ENCODE results near the gene C12orf57. TPM values are rescaled to one million over a fixed set of nuclear protein-coding genes. Genes with fewer than 3 reads are reported as not detected.

Gene C12orf57
- total RNA-seq, 2 donors from 2014 or later, result 229 to 609 TPM

GRCh38 chr12:6955108-6956020 lies 11.5 kb downstream of the C12orf57 start:
- Mint-ChIP-seq H3K27ac (peak overlapping the region; percentile 97 to 99), H3K9me3 (no peaks in the 10 kb centered on the region), H3K36me3 (peaks cover 80 to 84% of the 10 kb centered on the region in 2 donors)
- no peak for ATAC-seq
- no peak for DNase-seq (ENCODE audit: low spot score in 2 of 2)

DNA sequence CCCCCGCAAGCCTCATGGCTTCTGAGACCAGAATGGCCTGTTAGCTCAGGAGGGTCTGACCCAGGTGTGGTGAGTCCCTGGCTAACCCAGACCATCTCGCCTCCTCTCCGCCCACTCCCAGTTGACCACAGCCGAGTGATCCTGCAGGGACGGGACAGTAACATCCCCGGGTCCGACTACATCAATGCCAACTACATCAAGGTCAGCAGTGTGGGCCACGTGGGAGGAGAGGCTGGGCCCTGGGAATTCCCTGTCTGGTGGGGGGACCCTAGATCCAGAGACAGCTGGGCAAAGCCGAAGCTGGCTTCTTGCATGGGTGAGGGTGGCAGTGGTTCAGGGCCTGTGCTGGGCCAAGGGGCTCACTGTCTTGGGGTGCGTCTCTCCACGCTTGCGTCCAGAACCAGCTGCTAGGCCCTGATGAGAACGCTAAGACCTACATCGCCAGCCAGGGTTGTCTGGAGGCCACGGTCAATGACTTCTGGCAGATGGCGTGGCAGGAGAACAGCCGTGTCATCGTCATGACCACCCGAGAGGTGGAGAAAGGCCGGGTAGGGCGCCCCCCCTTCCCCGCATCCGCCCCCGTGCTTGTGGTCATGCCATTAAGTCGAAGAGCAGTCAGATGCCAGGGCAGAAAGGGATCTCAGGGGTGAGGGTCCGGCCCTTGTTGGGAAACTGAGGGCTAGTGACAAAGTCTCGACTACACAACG lies 12.4 kb downstream of the C12orf57 start:
- Mint-ChIP-seq H3K9me3 (no peaks in the 10 kb centered on the region), H3K36me3 (peaks cover 79 to 83% of the 10 kb centered on the region in 2 donors), H3K27ac (peak overlapping the region; percentile 97 to 99)
- peak in 1 of 2 donors; percentile 64 for DNase-seq (ENCODE audit: low spot score in 2 of 2)
- no peak for ATAC-seq

DNA sequence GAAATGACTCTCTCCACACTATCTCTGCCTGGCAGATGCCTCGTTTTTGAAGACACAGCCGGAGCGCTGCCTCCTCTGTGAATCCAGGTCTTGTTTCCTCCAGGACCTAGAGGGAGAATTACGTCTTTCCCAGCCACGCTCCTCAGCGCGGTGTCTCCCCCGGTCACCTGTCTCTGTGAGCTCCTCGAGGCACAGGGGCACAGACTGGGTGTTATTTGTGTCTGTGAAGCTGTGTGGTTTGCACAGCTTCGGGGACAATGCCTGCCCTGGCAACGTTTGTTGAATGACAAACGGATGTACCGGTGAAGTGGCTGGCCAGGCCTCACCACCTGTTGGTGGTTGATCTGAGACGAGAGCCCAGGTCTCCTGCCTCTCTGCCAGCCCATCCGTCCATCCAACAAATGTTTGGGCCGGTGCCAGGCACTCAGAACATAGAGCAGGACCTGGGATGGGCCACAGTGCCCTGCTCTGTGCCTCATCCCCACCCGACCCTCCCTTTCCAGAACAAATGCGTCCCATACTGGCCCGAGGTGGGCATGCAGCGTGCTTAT lies 13.4 kb downstream of the C12orf57 start:
- H3K27ac Mint-ChIP-seq, result peak overlapping the region; percentile 96 to 99
- DNase-seq (ENCODE audit: low spot score in 2 of 2) (no peak), ATAC-seq (no peak)
- H3K9me3 Mint-ChIP-seq, result no peaks in the 10 kb centered on the region
- peaks cover 78 to 82% of the 10 kb centered on the region in 2 donors for H3K36me3 Mint-ChIP-seq

- Mint-ChIP-seq H3K9me3 (no peaks in the 10 kb centered on the region), H3K27ac (peak overlapping the region; percentile 98 to 99), H3K36me3 (peaks cover 71 to 75% of the 10 kb centered on the region in 2 donors)
- ATAC-seq, result no peak
- peak in 1 of 2 donors; percentile 66 for DNase-seq (ENCODE audit: low spot score in 2 of 2)
Measured at GRCh38 chr12:6957741-6958608, 14.2 kb downstream of the C12orf57 start.

DNA sequence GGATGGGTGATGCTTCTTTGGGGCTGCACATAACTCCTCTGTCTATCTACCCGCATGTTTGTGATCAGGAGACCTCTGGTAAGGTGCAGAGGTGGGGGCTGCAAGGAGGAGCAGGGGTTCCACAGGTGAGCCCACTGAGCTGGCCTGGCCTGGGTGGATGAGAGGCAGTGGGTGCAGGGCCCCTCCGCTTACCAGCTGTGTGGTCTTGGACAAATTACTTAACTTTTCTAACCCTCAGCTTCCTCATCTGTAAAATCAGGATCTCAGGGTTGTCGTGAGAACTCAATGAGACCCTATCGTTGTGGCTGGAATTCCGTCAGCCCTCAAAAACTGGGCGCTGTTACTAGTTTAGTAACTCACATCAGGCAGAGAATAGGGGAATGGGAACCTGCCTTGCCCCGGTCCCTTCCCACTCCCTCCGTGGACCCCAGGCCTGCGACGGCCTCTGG lies 14.8 kb downstream of the C12orf57 start:
- Mint-ChIP-seq H3K36me3 (peaks cover 64 to 69% of the 10 kb centered on the region in 2 donors), H3K27ac (peak overlapping the region; percentile 98 to 99), H3K9me3 (no peaks in the 10 kb centered on the region)
- ATAC-seq (no peak), DNase-seq (ENCODE audit: low spot score in 2 of 2) (no peak)

DNA sequence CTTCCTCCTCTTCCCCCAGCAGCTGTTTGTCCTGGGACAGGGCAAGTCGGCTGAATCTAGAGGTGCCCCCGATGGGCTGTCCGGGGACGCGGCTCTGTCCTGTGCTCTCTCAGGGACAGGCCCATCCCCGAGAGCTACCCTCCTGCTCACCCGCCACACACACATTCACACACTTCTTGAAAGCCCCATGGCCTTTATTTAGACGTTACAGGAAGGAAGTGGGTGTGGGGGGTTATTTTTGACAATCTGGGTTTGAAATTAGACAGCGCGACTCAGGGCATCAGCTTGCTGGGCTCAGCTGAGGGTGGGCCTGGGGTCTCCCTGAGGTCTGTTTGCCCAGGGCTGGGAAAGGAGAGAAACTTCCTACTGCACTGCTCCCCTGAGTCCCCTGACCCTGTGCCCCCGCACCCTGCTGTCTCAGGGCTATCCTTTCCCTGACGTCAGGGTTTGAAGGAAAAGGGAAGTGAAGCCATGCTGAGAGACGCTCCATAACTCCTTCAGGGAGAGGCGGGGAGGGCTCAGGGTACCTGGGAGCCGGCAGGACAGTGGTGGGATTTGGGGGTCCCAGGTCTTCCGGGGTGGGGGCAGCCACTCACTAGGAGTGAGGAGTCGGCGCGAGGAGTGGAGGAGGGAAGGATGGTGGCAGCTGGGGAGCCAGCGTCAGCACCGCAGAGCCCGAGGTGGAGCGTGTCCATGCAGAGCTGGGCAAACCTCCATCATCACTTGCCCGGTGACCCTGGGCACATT lies 15.4 kb downstream of the C12orf57 start:
- peak; percentile 65 to 84 for DNase-seq (ENCODE audit: low spot score in 2 of 2)
- H3K9me3 Mint-ChIP-seq, result no peaks in the 10 kb centered on the region
- ATAC-seq, result peak; percentile 50 to 58
- H3K27ac Mint-ChIP-seq, result peak overlapping the region; percentile 98 to 99
- peaks cover 58 to 64% of the 10 kb centered on the region in 2 donors for H3K36me3 Mint-ChIP-seq

GRCh38 chr12:6959805-6960592 lies 16.2 kb downstream of the C12orf57 start:
- DNase-seq (ENCODE audit: low spot score in 2 of 2), result no peak
- Mint-ChIP-seq H3K9me3 (no peaks in the 10 kb centered on the region), H3K27ac (peak overlapping the region; percentile 98 to 99), H3K36me3 (peaks cover 51 to 57% of the 10 kb centered on the region in 2 donors)
- no peak for ATAC-seq

DNA sequence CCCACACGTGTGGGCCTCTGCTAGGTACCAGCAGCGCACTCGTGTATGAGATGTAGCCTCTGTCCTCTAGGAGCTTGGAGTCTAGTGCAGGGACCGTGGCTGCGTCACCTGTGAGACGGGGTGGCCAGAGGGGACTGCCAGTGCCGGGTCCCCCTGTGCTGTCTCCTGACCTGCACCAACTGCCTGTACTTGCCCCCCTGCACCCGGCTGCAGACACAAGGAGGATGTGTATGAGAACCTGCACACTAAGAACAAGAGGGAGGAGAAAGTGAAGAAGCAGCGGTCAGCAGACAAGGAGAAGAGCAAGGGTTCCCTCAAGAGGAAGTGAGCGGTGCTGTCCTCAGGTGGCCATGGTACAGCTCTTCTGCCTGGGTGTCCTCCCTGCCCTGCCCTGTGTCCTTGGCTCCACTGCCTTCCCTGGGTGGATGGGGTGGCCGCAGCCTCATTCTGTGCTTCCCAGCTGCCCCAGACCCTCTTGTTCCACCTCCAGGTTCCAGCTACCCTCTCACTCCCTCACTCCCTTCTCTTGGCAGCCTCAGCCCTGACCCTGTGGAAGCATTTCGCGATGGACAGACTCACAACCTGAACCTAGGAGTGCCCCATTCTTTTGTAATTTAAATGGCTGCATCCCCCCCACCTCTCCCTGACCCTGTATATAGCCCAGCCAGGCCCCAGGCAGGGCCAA lies 16.9 kb downstream of the C12orf57 start:
- ATAC-seq (peak; percentile 3 to 33), DNase-seq (ENCODE audit: low spot score in 2 of 2) (peak in 1 of 2 donors; percentile 71)
- Mint-ChIP-seq H3K9me3 (no peaks in the 10 kb centered on the region), H3K27ac (peak overlapping the region; percentile 98 to 99), H3K36me3 (peaks cover 46 to 56% of the 10 kb centered on the region in 2 donors)

- Mint-ChIP-seq H3K36me3 (peaks cover 46 to 52% of the 10 kb centered on the region in 2 donors), H3K9me3 (no peaks in the 10 kb centered on the region), H3K27ac (peak overlapping the region; percentile 98 to 99)
- DNase-seq (ENCODE audit: low spot score in 2 of 2) (peak; percentile 78 to 96), ATAC-seq (peak; percentile 73 to 80)
Measured at GRCh38 chr12:6961278-6961694, 17.5 kb downstream of the C12orf57 start.

GRCh38 chr12:6961695-6962284 lies 18.0 kb downstream of the C12orf57 start:
- peak overlapping the region; percentile 98 to 99 for H3K27ac Mint-ChIP-seq
- peak in 1 of 2 donors; percentile 72 for DNase-seq (ENCODE audit: low spot score in 2 of 2)

DNA sequence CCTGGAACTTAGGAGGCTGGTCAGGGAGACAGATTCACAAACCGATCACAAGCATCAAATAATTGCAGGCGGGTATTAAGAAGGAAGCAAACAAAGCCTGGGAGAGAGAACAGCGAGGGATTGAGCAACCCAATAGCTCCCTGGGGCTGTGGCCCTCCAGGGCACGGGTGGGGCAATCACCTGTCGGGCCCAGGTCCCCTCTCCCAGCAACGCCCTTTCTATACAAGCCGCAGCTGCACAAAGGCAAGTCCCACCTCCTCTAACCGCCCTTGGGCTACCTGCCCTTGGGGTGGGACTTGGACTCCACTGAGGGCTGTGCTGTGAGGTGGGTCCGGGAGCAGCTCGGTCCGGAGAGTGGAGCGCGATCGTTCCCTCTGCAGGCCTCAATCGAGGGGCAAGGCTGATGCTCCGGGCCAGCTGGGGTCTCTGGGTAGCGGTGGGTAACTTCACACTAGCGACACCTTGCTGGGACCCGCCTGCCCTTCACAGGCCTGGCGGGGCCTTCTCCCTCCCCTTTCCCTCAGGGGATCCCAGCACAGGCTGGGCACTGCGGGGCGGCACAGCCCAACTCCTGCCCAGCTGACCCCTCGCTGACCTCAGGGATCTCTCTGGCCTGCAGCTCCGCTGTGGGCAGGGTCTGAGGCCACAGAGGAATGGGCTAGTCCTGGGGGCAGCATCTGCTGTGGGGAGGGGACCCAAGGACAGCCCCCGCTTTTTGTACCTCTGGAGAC lies 18.6 kb downstream of the C12orf57 start:
- Mint-ChIP-seq H3K9me3 (no peaks in the 10 kb centered on the region), H3K27ac (peak overlapping the region; percentile 98 to 99), H3K36me3 (peaks cover 39 to 48% of the 10 kb centered on the region in 2 donors)
- ATAC-seq (no peak), DNase-seq (ENCODE audit: low spot score in 2 of 2) (no peak)

More at GRCh38 chr12:6961695-6962284, 18.0 kb downstream of the C12orf57 start:
- H3K9me3 Mint-ChIP-seq, result no peaks in the 10 kb centered on the region
- peak in 1 of 2 donors; percentile 34 for ATAC-seq
- peaks cover 45 to 51% of the 10 kb centered on the region in 2 donors for H3K36me3 Mint-ChIP-seq

GRCh38 chr12:6963016-6963731 lies 19.4 kb downstream of the C12orf57 start:
- DNase-seq (ENCODE audit: low spot score in 2 of 2) (no peak), ATAC-seq (no peak)
- H3K36me3 Mint-ChIP-seq, result peaks cover 35 to 47% of the 10 kb centered on the region in 2 donors
- H3K27ac Mint-ChIP-seq, result peak overlapping the region; percentile 98 to 99
- no peaks in the 10 kb centered on the region for H3K9me3 Mint-ChIP-seq
